ENCODE measurements around the gene PHF2.

DNA sequence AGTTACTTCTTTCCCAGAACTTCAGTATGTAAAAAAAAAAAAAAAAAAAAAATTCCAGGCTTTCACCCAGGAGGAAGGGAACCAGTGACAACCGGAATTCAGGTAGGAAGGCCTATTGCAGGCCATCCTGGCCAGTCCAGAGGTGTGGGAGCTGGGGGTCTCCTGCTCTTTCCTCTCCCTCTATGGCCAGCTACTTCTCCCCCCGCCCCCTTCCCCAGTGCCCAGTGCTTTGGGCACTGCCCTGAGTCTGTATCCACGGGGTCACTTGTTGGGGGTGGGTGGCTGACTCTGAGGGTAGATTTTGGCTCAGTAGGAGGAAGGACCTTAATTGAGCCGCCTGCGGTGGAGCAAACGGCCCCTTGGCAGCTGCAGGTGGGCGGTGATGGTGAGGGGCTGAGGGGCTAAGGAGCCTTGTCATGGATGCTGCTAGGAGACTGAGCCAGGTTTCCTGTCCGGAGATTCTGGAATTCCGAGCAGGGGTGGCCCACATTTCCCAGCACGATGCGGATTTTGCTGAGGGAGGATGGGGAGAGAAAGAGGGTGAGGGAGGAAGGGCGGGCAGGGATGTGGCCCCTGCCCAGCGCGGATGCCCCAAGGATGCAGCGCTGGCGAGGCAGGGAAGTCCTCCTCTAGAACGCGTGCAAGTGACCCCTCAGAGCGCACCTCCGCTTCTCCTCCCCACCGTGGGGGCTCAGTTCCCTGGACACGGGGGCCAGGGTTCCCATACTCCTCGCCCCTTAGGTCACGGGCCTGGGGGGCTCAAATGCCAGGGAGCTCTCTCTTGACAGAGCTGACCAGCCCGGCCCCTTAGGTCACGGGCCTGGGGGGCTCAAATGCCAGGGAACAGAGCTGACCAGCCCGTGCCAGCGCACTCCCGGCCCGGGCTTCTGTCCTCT lies 1.2 kb upstream of the PHF2 start:
- TF ChIP-seq, protein P1, sequence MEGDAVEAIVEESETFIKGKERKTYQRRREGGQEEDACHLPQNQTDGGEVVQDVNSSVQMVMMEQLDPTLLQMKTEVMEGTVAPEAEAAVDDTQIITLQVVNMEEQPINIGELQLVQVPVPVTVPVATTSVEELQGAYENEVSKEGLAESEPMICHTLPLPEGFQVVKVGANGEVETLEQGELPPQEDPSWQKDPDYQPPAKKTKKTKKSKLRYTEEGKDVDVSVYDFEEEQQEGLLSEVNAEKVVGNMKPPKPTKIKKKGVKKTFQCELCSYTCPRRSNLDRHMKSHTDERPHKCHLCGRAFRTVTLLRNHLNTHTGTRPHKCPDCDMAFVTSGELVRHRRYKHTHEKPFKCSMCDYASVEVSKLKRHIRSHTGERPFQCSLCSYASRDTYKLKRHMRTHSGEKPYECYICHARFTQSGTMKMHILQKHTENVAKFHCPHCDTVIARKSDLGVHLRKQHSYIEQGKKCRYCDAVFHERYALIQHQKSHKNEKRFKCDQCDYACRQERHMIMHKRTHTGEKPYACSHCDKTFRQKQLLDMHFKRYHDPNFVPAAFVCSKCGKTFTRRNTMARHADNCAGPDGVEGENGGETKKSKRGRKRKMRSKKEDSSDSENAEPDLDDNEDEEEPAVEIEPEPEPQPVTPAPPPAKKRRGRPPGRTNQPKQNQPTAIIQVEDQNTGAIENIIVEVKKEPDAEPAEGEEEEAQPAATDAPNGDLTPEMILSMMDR (IDR thresholded peaks at IDR 0.05; ENCODE audit: insufficient read depth, low read length, poor library complexity, severe bottlenecking): no peak
- no peak for TF ChIP-seq EZH2phosphoT487 (conservative IDR thresholded peaks at IDR 0.05; ENCODE audit: low read length)

Measured in SU-DHL-6 (cell line).